HFF-Myc (cell line): Measurements from ENCODE around the gene CLPTM1.
A peak's percentile ranks its signal among the peaks of the same experiment; 100 is the strongest.
"Not testable (repeated sequence)": the region's sequence is repeated elsewhere in the genome, so short reads cannot be mapped to it uniquely, and the experiment has no call there.

ENCODE experiments used
- DNase-seq: peaks from one replicate; pipeline ENCODE4 v3.0.0-alpha.2; 2011; ENCODE audit warnings: low read depth; ENCODE audit errors: extremely low read depth
- H3K4me3 ChIP-seq: replicated peaks from 2 replicates; pipeline ENCODE4 v1.5.1; 2011; ENCODE audit warnings: low read depth, mild to moderate bottlenecking, control low read depth, low read length
- CTCF ChIP-seq: IDR thresholded peaks from 2 replicates; pipeline ENCODE4 v1.5.1; 2012; ENCODE audit warnings: mild to moderate bottlenecking, low read depth, low read length, control low read depth; ENCODE audit errors: missing control alignments

The CLPTM1 gene

GRCh38 chr19:44954649-44955504 lies at the start of gene CLPTM1:
Gene CLPTM1, plus strand, starts transcription at chr19:44955380. Its CDS starts 16 bp downstream, at chr19:44955396.
- DNase-seq, result peak; percentile 91
- no peak for TF ChIP-seq CTCF
- peak within 1 kb of the TSS; percentile 88 for H3K4me3 ChIP-seq

- DNase-seq, result no peak
- no peak for TF ChIP-seq CTCF
- no peak within 1 kb of the TSS for H3K4me3 ChIP-seq
Measured at GRCh38 chr19:44905437-44906160, 49.6 kb upstream of the CLPTM1 start, which contains the start of gene APOE. Gene APOE, plus strand, starts transcription at chr19:44905796. Its CDS starts 829 bp downstream, at chr19:44906625.

GRCh38 chr19:44907613-44908012 lies 47.6 kb upstream of the CLPTM1 start:
- TF ChIP-seq CTCF, result no peak
- no peak overlapping the region for H3K4me3 ChIP-seq
- DNase-seq, result no peak

- H3K4me3 ChIP-seq, result no peak overlapping the region
- no peak for DNase-seq
- no peak for TF ChIP-seq CTCF
Measured at GRCh38 chr19:44908074-44908835, 46.9 kb upstream of the CLPTM1 start.

GRCh38 chr19:44908836-44909261 lies 46.3 kb upstream of the CLPTM1 start:
- DNase-seq, result no peak
- no peak for TF ChIP-seq CTCF
- H3K4me3 ChIP-seq, result no peak overlapping the region

GRCh38 chr19:44909775-44910174 lies 45.4 kb upstream of the CLPTM1 start:
- no peak overlapping the region for H3K4me3 ChIP-seq
- no peak for DNase-seq
- no peak for TF ChIP-seq CTCF

- H3K4me3 ChIP-seq, DNase-seq: not testable (repeated sequence)
Measured at GRCh38 chr19:44911896-44912295, 43.3 kb upstream of the CLPTM1 start.
